Activated CD8-positive, alpha-beta memory T cell treated with anti-CD3 and anti-CD28 coated beads, Interleukin-2, amount 50 U/mL, for 1 hour (primary cell): ENCODE results near the gene TGM5.

ENCODE experiments used
- DNase-seq: peaks from one replicate; pipeline ENCODE4 v3.0.0-alpha.2; 2020; ENCODE audit errors: extremely low read depth

Gene TGM5

DNA sequence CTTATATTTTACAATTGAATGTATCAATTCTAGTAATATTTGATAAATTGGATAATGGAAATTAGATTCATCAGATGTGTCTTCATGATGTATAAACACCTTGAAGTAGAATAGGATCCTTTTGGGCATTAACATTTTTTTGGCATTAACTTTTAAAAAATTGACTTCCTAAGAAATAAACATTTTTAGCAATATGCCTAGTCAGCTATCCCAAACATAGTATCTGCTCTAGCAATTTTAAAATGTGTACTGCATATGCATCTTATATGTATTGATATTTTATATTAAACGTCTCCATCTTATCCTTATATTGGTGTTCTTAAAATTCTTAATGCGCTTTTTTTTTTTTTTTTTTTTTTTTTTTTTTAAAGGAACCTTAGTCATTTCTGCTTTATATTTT lies 73.0 kb downstream of the TGM5 start:
- DNase-seq, result no peak

- DNase-seq, result no peak
Observed at GRCh38 chr15:43190178-43190577, 76.5 kb downstream of the TGM5 start.

DNA sequence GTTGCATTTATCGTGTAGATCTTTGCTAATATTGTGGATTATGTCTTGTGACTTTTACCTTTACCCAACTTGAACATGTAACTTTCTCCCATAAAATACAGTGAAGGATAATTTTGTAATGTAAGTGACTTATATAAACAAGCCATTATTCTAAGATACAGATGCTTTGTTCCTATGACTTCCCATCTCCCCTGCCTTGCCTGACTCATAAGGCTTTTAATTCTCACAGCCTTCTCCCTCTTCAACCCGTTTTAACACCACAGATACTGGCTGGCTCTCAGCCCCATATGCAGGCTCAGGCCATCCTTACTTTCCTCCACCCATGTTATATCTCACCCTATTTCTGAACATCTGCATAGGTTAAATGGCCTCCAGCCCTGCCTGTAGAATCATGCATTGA lies 77.4 kb downstream of the TGM5 start:
- no peak for DNase-seq

DNA sequence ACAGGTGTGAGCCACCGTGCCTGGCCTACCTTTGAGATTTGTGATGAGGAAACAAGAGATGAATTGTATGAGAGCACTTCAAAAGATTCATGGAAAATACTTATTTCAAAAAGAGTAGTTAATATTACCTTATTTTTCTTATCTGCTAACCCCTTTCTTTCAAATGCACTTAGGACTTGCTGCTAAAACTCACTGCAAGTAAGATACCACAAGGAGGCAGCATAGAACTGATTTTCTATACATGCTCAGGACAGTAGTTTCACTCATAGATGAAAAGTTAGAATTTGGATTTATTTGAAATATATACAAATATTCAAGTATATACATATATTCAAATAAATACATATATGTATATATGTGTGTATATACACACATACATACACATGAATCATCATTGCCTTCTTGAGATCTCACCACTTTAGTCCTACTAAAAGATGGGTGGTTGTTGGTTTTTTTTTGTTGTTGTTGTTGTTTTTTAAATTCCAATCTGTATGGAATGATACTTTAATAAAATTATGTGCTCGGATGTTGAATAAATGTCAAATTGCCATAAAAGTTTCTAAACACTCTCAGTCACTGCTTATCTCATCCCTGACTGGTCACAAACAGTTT lies 79.1 kb downstream of the TGM5 start:
- no peak for DNase-seq

DNA sequence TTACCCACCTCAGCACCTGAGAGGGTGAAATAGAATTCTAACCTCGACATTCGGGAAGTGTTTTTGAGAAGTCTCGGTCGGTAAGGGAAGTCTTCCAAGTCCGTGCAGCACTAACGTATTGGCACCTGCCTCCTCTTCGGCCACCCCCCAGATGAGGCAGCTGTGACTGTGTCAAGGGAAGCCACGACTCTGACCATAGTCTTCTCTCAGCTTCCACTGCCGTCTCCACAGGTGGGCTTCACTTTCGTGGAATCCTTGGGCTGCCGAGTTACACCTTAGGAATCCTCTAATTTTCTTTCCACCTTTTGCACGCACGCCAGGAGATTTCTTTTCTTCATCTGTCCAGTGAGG lies 80.8 kb downstream of the TGM5 start:
- DNase-seq, result no peak

DNA sequence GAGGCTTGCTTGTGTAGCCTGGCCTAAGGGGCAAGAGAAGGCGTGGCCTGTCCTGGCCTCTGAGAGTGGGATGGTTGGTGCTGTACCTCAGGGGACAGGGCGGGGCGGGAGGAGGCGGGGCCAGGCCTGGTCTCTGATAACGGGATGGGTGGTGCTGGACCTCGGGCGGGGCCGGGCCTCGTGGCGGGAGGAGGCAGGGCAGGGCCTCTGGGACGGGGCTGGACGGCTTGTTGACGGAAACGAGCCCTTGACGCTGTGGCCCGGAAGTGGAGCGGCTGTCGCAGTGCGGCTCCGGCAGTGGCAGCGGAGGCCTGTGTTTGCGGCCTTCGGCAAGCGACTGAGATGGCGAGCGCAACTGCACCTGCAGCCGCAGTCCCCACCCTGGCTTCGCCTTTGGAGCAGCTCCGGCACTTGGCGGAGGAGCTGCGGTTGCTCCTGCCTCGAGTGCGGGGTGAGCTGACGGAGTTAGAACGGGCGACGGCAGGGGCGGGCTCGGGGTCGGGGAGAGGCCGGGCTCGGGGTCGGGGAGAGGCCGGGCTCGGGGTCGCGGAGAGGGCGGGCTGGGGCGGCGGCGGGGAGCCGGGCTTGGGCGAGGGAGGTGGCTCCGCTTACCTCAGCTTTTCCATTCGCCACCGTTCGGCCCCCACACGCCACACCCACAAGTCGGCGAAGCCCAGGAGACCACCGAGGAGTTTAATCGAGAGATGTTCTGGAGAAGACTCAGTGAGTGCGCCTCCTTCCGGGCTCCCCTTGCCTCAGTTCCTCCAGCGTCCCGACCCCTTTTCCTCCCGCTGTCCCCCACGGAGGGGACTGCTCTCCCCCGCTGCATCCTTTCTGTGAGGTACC lies 81.3 kb downstream of the TGM5 start, which contains the start of gene CCNDBP1:
Gene CCNDBP1 (plus strand): TSS at position 247 of the 846 bp plus-strand sequence. CDS start 96 bp downstream, at position 343.
- peak; percentile 55 for DNase-seq

- DNase-seq, result no peak
Observed at GRCh38 chr15:43184407-43185124, 82.2 kb downstream of the TGM5 start.

- no peak for DNase-seq
Observed at GRCh38 chr15:43183270-43183669, 83.5 kb downstream of the TGM5 start.
